H9 (cell line): ENCODE results near the gene CREG2. TPM values are rescaled to one million over a fixed set of nuclear protein-coding genes. Genes with fewer than 3 reads are reported as not detected.

Experiments
- DNase-seq: peaks from one replicate; pipeline ENCODE4 v3.0.0-alpha.2; 2017
- H2AFZ ChIP-seq: one replicate; pipeline ENCODE4 v1.6.1; 2013; ENCODE audit warnings: mild to moderate bottlenecking, low read length, control low read depth, moderate library complexity
- H2AK5ac ChIP-seq: 2 replicates; pipeline ENCODE4 v1.6.1; 2013; ENCODE audit warnings: low read length, control low read depth, mixed read lengths; ENCODE audit not compliant: insufficient read length
- H2BK120ac ChIP-seq: one replicate; pipeline ENCODE4 v1.6.1; 2013; ENCODE audit warnings: low read depth, mild to moderate bottlenecking, low read length, control low read depth, inconsistent platforms; ENCODE audit not compliant: poor library complexity, severe bottlenecking
- H2BK12ac ChIP-seq: 2 replicates; pipeline ENCODE4 v1.6.1; 2013; ENCODE audit warnings: low read length, control low read depth, mixed read lengths, low read depth; ENCODE audit not compliant: insufficient read length
- H2BK15ac ChIP-seq: 2 replicates; pipeline ENCODE4 v1.6.1; 2013; ENCODE audit warnings: low read depth, low read length, control low read depth
- H2BK20ac ChIP-seq: one replicate; pipeline ENCODE4 v1.6.1; 2013; ENCODE audit warnings: low read depth, mild to moderate bottlenecking, low read length, control low read depth, inconsistent platforms; ENCODE audit not compliant: poor library complexity, severe bottlenecking
- H2BK5ac ChIP-seq: 2 replicates; pipeline ENCODE4 v1.6.1; 2013; ENCODE audit warnings: low read length, control low read depth, mixed read lengths; ENCODE audit not compliant: insufficient read length
- H3K14ac ChIP-seq: 2 replicates; pipeline ENCODE4 v1.6.1; 2013; ENCODE audit warnings: low read length, control low read depth; ENCODE audit not compliant: insufficient read depth
- H3K18ac ChIP-seq: 2 replicates; pipeline ENCODE4 v1.6.1; 2013; ENCODE audit warnings: low read depth, mild to moderate bottlenecking, mixed read lengths, low read length, control low read depth; ENCODE audit not compliant: insufficient read length
- H3K23ac ChIP-seq: 2 replicates; pipeline ENCODE4 v1.6.1; 2013; ENCODE audit warnings: low read length, control low read depth, mixed read lengths, low read depth; ENCODE audit not compliant: insufficient read length
- H3K23me2 ChIP-seq: 2 replicates; pipeline ENCODE4 v1.6.1; 2013; ENCODE audit warnings: low read depth, mild to moderate bottlenecking, mixed read lengths, low read length, control low read depth; ENCODE audit not compliant: insufficient read length, poor library complexity, severe bottlenecking
- H3K27ac ChIP-seq: 2 replicates; pipeline ENCODE4 v1.5.1; 2013; ENCODE audit warnings: low read length, control low read depth, mixed read lengths, low read depth; ENCODE audit not compliant: insufficient read length
- H3K27me3 ChIP-seq: 2 replicates; pipeline ENCODE4 v1.6.1; 2013; ENCODE audit warnings: low read length, control low read depth, inconsistent platforms; ENCODE audit not compliant: insufficient read depth
- H3K4ac ChIP-seq: 2 replicates; pipeline ENCODE4 v1.6.1; 2013; ENCODE audit warnings: low read depth, mild to moderate bottlenecking, control low read depth, inconsistent platforms, low read length, moderate library complexity
- H3K4me1 ChIP-seq: 2 replicates; pipeline ENCODE4 v1.6.1; 2013; ENCODE audit warnings: low read length, control low read depth, inconsistent platforms; ENCODE audit not compliant: insufficient read depth
- H3K4me2 ChIP-seq: 2 replicates; pipeline ENCODE4 v1.6.1; 2013; ENCODE audit warnings: low read length, control low read depth, mixed read lengths; ENCODE audit not compliant: insufficient read length, insufficient read depth
- H3K56ac ChIP-seq: 2 replicates; pipeline ENCODE4 v1.6.1; 2013; ENCODE audit warnings: low read depth, mild to moderate bottlenecking, mixed read lengths, low read length, control low read depth; ENCODE audit not compliant: insufficient read length
- H3K79me1 ChIP-seq: 2 replicates; pipeline ENCODE4 v1.6.1; 2013; ENCODE audit warnings: low read depth, mild to moderate bottlenecking, moderate library complexity, low read length, control low read depth, inconsistent platforms; ENCODE audit not compliant: insufficient read depth, poor library complexity, severe bottlenecking
- H3K79me2 ChIP-seq: 2 replicates; pipeline ENCODE4 v1.6.1; 2013; ENCODE audit warnings: low read length, control low read depth, inconsistent platforms; ENCODE audit not compliant: insufficient read depth
- H3K9ac ChIP-seq: 2 replicates; pipeline ENCODE4 v1.6.1; 2013; ENCODE audit warnings: low read length, control low read depth, mixed read lengths; ENCODE audit not compliant: insufficient read length; ENCODE audit errors: extremely low read depth
- H3K9me3 ChIP-seq: one replicate; pipeline ENCODE4 v1.6.1; 2013; ENCODE audit warnings: low read depth, low read length, inconsistent platforms; ENCODE audit not compliant: control insufficient read depth
- H3T11ph ChIP-seq: one replicate; pipeline ENCODE4 v1.6.1; 2013; ENCODE audit warnings: mild to moderate bottlenecking, low read length, control low read depth, inconsistent platforms
- H4K20me1 ChIP-seq: one replicate; pipeline ENCODE4 v1.6.1; 2013; ENCODE audit not compliant: control insufficient read depth, insufficient read length, insufficient read depth
- H4K5ac ChIP-seq: 2 replicates; pipeline ENCODE4 v1.6.1; 2013; ENCODE audit warnings: low read depth, mild to moderate bottlenecking, mixed read lengths, low read length, control low read depth; ENCODE audit not compliant: insufficient read length
- H4K8ac ChIP-seq: replicated peaks from 2 replicates; pipeline ENCODE4 v1.6.1; 2013; ENCODE audit warnings: low read length, control low read depth, mixed read lengths, low read depth; ENCODE audit not compliant: insufficient read length
- H4K91ac ChIP-seq: 2 replicates; pipeline ENCODE4 v1.6.1; 2013; ENCODE audit warnings: low read depth, mild to moderate bottlenecking, moderate library complexity, mixed read lengths, low read length, control low read depth; ENCODE audit not compliant: insufficient read length
- H3K27ac Mint-ChIP-seq, 3 experiments: 2 replicates in 2 of 3; 3 replicates in 1 of 3; pipeline ENCODE4 v1.8.0; 2020 to 2021; ENCODE audit warnings: mixed read lengths in 3 of 3, mild to moderate bottlenecking in 1 of 3, moderate library complexity in 1 of 3
- H3K27me3 Mint-ChIP-seq: 2 replicates; pipeline ENCODE4 v1.8.0; 2021; ENCODE audit warnings: low read depth, mild to moderate bottlenecking, moderate library complexity, mixed read lengths
- H3K36me3 Mint-ChIP-seq, 3 experiments: 2 replicates in 2 of 3; 3 replicates in 1 of 3; pipeline ENCODE4 v1.8.0; 2020 to 2021; ENCODE audit warnings: low read depth in 3 of 3, mixed read lengths in 3 of 3; ENCODE audit not compliant: insufficient read depth in 1 of 3
- H3K4me1 Mint-ChIP-seq, 2 experiments: 2 replicates each; pipeline ENCODE4 v1.8.0; 2020; ENCODE audit warnings: mixed read lengths in 2 of 2
- H3K4me3 Mint-ChIP-seq, 2 experiments: 2 replicates in 1 of 2; 3 replicates in 1 of 2; pipeline ENCODE4 v1.8.0; 2020 to 2021; ENCODE audit warnings: mild to moderate bottlenecking in 2 of 2, mixed read lengths in 2 of 2, moderate library complexity in 1 of 2
- H3K9me3 Mint-ChIP-seq, 2 experiments: 2 replicates in 1 of 2; 3 replicates in 1 of 2; pipeline ENCODE4 v1.8.0; 2020; ENCODE audit warnings: mild to moderate bottlenecking in 2 of 2, mixed read lengths in 2 of 2, moderate library complexity in 1 of 2
- WGBS: extraction: QIAGEN DNeasy Blood & Tissue Kit; methylation state at CpG from one replicate; pipeline ENCODE4 v1.1.7; 2013; ENCODE audit warnings: missing lambda C conversion rate, low lambda C conversion rate, mixed read lengths; ENCODE audit not compliant: insufficient read length; ENCODE audit errors: extremely low coverage; 5-methylcytosine and 5-hydroxymethylcytosine counted together
- total RNA-seq: library from RNA; stranded (reverse); gene quantifications from 2 replicates; pipeline ENCODE4 v1.2.1, GENCODE V29; 2021
- TF ChIP-seq, protein P1 (sequence below): fragments of 200-600 bp; sonication (generic); conservative IDR thresholded peaks from 3 replicates; pipeline ENCODE4 v1.8.0; 2021; ENCODE audit warnings: antibody characterized with exemption, mild to moderate bottlenecking

The CREG2 gene
- total RNA-seq, 1 experiment from 2014 or later: 0.77 TPM

DNA sequence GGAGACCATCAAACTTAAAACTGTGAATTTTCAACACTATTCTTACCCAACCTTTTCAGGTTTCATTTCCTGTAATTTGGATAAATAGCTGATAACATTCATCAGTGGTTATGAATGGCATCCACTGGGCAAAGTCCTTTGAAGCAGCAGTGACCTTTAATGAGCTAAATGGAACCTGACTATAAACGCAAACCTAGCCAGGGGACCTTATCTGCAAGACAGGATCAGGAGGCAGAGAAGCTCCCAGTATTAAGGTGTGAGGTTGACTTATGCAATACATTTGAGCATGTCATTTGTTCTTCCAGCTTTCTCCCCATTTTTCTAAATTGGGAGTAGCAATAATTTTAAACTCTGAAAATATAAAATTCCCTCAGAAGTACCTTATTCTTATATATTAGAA is 38.4 kb downstream of the CREG2 start:
- Histone ChIP-seq H3K27me3 (no peaks in the 10 kb centered on the region), H3K4me1 (no peaks in the 10 kb centered on the region), H3K23ac (no peak overlapping the region), H4K8ac (no peak overlapping the region), H3K4ac (no peak overlapping the region), H2BK20ac (no peak overlapping the region), H3K23me2 (no peaks in the 10 kb centered on the region), H3K79me2 (no peaks in the 10 kb centered on the region), H2AK5ac (no peak overlapping the region), H3T11ph (no peak overlapping the region), H2BK5ac (no peak overlapping the region), H3K56ac (no peak overlapping the region), H4K20me1 (no peaks in the 10 kb centered on the region), H2AFZ (no peak overlapping the region), H3K4me2 (no peak overlapping the region), H3K9me3 (no peaks in the 10 kb centered on the region), H4K91ac (no peak overlapping the region), H2BK15ac (no peak overlapping the region), H2BK12ac (no peak overlapping the region), H3K27ac (no peak overlapping the region), H4K5ac (no peak overlapping the region), H3K79me1 (no peaks in the 10 kb centered on the region), H3K9ac (no peak overlapping the region), H3K14ac (no peak overlapping the region), H2BK120ac (no peak overlapping the region), H3K18ac (no peak overlapping the region)
- H3K9me3 Mint-ChIP-seq: no peaks in the 10 kb centered on the region
- no peak overlapping the region for H3K27ac Mint-ChIP-seq
- no peaks in the 10 kb centered on the region for H3K27me3 Mint-ChIP-seq
- no CpG with 5 or more reads among the region's 1 CpG for WGBS
- no peaks in the 10 kb centered on the region for H3K36me3 Mint-ChIP-seq
- DNase-seq: no peak
- TF ChIP-seq, protein P1, sequence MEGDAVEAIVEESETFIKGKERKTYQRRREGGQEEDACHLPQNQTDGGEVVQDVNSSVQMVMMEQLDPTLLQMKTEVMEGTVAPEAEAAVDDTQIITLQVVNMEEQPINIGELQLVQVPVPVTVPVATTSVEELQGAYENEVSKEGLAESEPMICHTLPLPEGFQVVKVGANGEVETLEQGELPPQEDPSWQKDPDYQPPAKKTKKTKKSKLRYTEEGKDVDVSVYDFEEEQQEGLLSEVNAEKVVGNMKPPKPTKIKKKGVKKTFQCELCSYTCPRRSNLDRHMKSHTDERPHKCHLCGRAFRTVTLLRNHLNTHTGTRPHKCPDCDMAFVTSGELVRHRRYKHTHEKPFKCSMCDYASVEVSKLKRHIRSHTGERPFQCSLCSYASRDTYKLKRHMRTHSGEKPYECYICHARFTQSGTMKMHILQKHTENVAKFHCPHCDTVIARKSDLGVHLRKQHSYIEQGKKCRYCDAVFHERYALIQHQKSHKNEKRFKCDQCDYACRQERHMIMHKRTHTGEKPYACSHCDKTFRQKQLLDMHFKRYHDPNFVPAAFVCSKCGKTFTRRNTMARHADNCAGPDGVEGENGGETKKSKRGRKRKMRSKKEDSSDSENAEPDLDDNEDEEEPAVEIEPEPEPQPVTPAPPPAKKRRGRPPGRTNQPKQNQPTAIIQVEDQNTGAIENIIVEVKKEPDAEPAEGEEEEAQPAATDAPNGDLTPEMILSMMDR: no peak
- peaks cover 6 to 8% of the 10 kb centered on the region in 2 experiments for H3K4me1 Mint-ChIP-seq
- no peak overlapping the region for H3K4me3 Mint-ChIP-seq
